Endothelial cell (in vitro differentiated cells): ENCODE measurements around the gene SSBP3. TPM values are rescaled to one million over a fixed set of nuclear protein-coding genes. Genes with fewer than 3 reads are reported as not detected.

ENCODE experiments used
- DNase-seq: peaks from one replicate; pipeline ENCODE4 v3.0.0; 2021; ENCODE audit warnings: low spot score
- H3K27ac Mint-ChIP-seq: one replicate; pipeline ENCODE4 v1.8.0; 2021; ENCODE audit warnings: mixed read lengths, inconsistent platforms; ENCODE audit not compliant: unreplicated experiment
- H3K27me3 Mint-ChIP-seq: one replicate; pipeline ENCODE4 v1.8.0; 2021; ENCODE audit warnings: mild to moderate bottlenecking, moderate library complexity, mixed read lengths, inconsistent platforms; ENCODE audit not compliant: unreplicated experiment
- H3K36me3 Mint-ChIP-seq: one replicate; pipeline ENCODE4 v1.8.0; 2021; ENCODE audit warnings: mild to moderate bottlenecking, low read depth, mixed read lengths, inconsistent platforms; ENCODE audit not compliant: unreplicated experiment
- H3K4me1 Mint-ChIP-seq: one replicate; pipeline ENCODE4 v1.8.0; 2021; ENCODE audit warnings: mild to moderate bottlenecking, mixed read lengths, inconsistent platforms; ENCODE audit not compliant: unreplicated experiment
- H3K4me3 Mint-ChIP-seq: one replicate; pipeline ENCODE4 v1.8.0; 2021; ENCODE audit warnings: mild to moderate bottlenecking, mixed read lengths, inconsistent platforms; ENCODE audit not compliant: unreplicated experiment
- H3K9me3 Mint-ChIP-seq: one replicate; pipeline ENCODE4 v1.8.0; 2021; ENCODE audit warnings: mixed read lengths, inconsistent platforms; ENCODE audit not compliant: unreplicated experiment
- CTCF ChIP-seq: fragments of 200-600 bp; sonication (generic); IDR thresholded peaks from one replicate; pipeline ENCODE4 v1.5.0; 2021; ENCODE audit warnings: antibody characterized with exemption; ENCODE audit not compliant: unreplicated experiment
- total RNA-seq: library from RNA; stranded (reverse); fragmentation: NEBNext Ultra II Directional; extraction: Animal tissue kit (Norgen Biotek cat#: 25700); gene quantifications from one replicate; pipeline ENCODE4 v1.2.1, GENCODE V29; 2021; ENCODE audit not compliant: unreplicated experiment

The SSBP3 gene
- total RNA-seq, 1 donor from 2014 or later = 142 TPM

- no peak for TF ChIP-seq CTCF
- no peak overlapping the region for H3K27ac Mint-ChIP-seq
- peaks cover 18% of the 10 kb centered on the region for H3K27me3 Mint-ChIP-seq
- no peaks in the 10 kb centered on the region for H3K9me3 Mint-ChIP-seq
- H3K4me1 Mint-ChIP-seq = peaks cover 49% of the 10 kb centered on the region
- peaks cover 4% of the 10 kb centered on the region for H3K36me3 Mint-ChIP-seq
- H3K4me3 Mint-ChIP-seq = peak overlapping the region; percentile 54
- DNase-seq = no peak
These were observed 107.7 kb downstream of the SSBP3 start for GRCh38 chr1:54298284-54299033.

GRCh38 chr1:54297596-54298283 is 108.5 kb downstream of the SSBP3 start:
- no peaks in the 10 kb centered on the region for H3K9me3 Mint-ChIP-seq
- TF ChIP-seq CTCF = no peak
- no peak overlapping the region for H3K27ac Mint-ChIP-seq
- H3K36me3 Mint-ChIP-seq = peaks cover 4% of the 10 kb centered on the region
- no peak for DNase-seq
- peaks cover 51% of the 10 kb centered on the region for H3K4me1 Mint-ChIP-seq
- peaks cover 14% of the 10 kb centered on the region for H3K27me3 Mint-ChIP-seq
- H3K4me3 Mint-ChIP-seq = no peak overlapping the region

GRCh38 chr1:54296666-54297065 is 109.5 kb downstream of the SSBP3 start:
- H3K4me3 Mint-ChIP-seq = no peak overlapping the region
- no peak for TF ChIP-seq CTCF
- H3K27ac Mint-ChIP-seq = no peak overlapping the region
- H3K36me3 Mint-ChIP-seq = peaks cover 4% of the 10 kb centered on the region
- DNase-seq = no peak
- H3K4me1 Mint-ChIP-seq = peaks cover 52% of the 10 kb centered on the region
- H3K27me3 Mint-ChIP-seq = peaks cover 11% of the 10 kb centered on the region
- no peaks in the 10 kb centered on the region for H3K9me3 Mint-ChIP-seq

GRCh38 chr1:54294887-54295286 is 111.3 kb downstream of the SSBP3 start:
- H3K4me1 Mint-ChIP-seq = peaks cover 55% of the 10 kb centered on the region
- H3K36me3 Mint-ChIP-seq = peaks cover 4% of the 10 kb centered on the region
- H3K27ac Mint-ChIP-seq = peak overlapping the region; percentile 71
- no peak for DNase-seq
- H3K9me3 Mint-ChIP-seq = no peaks in the 10 kb centered on the region
- no peak for TF ChIP-seq CTCF
- H3K4me3 Mint-ChIP-seq = no peak overlapping the region
- peaks cover 10% of the 10 kb centered on the region for H3K27me3 Mint-ChIP-seq
